Measurements from ENCODE around the gene ASIC5. TPM values are rescaled to one million over a fixed set of nuclear protein-coding genes. Genes with fewer than 3 reads are reported as not detected.

Gene ASIC5
- total and polyA plus RNA-seq, 2 donors (not counting 1 experiment from before 2014, with no cell fraction given): not detected

GRCh38 chr4:155911905-155912304 lies 45.8 kb upstream of the ASIC5 start:
- H3K27ac ChIP-seq (ENCODE audit: low read length in 2 of 2): no peak overlapping the region
- Mint-ChIP-seq H3K4me1 (no peaks in the 10 kb centered on the region), H3K27me3 (no peaks in the 10 kb centered on the region), H3K9me3 (ENCODE audit: insufficient read depth) (no peaks in the 10 kb centered on the region), H3K4me3 (no peak overlapping the region), H3K27ac (no peak overlapping the region)
- DNase-seq (no peak), ATAC-seq (ENCODE audit: low read depth) (no peak)
- H3K4me3 ChIP-seq (ENCODE audit: control extremely low read depth in 1 of 5, extremely low read depth in 1 of 5, insufficient read depth in 1 of 5, low read depth in 2 of 5, low read length in 4 of 5): no peak overlapping the region
- TF ChIP-seq EZH2 (IDR thresholded peaks at IDR 0.05; ENCODE audit: borderline replicate concordance, insufficient read depth, low read depth, low read length, poor library complexity, severe bottlenecking): no peak
- no peak for TF ChIP-seq CTCF (IDR thresholded peaks at IDR 0.05)
- no peaks in the 10 kb centered on the region for H3K9me3 ChIP-seq (ENCODE audit: control extremely low read depth in 1 of 3, control insufficient read depth in 2 of 3, insufficient read depth in 1 of 3, low read length in 2 of 3)
- ChIA-PET CTCF (no interaction called here), POLR2A (no interaction called here)
- no peaks in the 10 kb centered on the region for H3K79me2 ChIP-seq (ENCODE audit: control insufficient read depth, insufficient read depth, low read length)
- no peaks in the 10 kb centered on the region for H3K27me3 ChIP-seq (replicated peaks in 1 of 4; ENCODE audit: control extremely low read depth in 1 of 4, control insufficient read depth in 3 of 4, insufficient read depth in 4 of 4, low read length in 3 of 4)
- no peaks in the 10 kb centered on the region for H3K36me3 ChIP-seq (replicated peaks in 1 of 2; ENCODE audit: control extremely low read depth in 1 of 2, control insufficient read depth in 1 of 2, extremely low read depth in 1 of 2, insufficient read depth in 2 of 2, low read length in 1 of 2)
- intact Hi-C loops (cut with micrococcal nuclease): no loop called here
- WGBS (ENCODE audit: insufficient coverage): no CpG with 5 or more reads among the region's 1 CpG
- no peaks in the 10 kb centered on the region for H3K4me1 ChIP-seq (ENCODE audit: control insufficient read depth in 2 of 2, insufficient read depth in 2 of 2, low read length in 2 of 2)
- H4K20me1 ChIP-seq (ENCODE audit: control insufficient read depth, insufficient read depth, low read length, poor library complexity, severe bottlenecking): no peaks in the 10 kb centered on the region
- no peak overlapping the region for H3K9ac ChIP-seq (ENCODE audit: low read length)
- H3K4me2 ChIP-seq (replicated peaks; ENCODE audit: low read depth, low read length, poor library complexity, severe bottlenecking): no peak overlapping the region
- H2AFZ ChIP-seq (ENCODE audit: insufficient read depth, low read depth, low read length, poor library complexity, severe bottlenecking): no peak overlapping the region

GRCh38 chr4:155909615-155910226 lies 43.6 kb upstream of the ASIC5 start:
- no peaks in the 10 kb centered on the region for H3K36me3 ChIP-seq (replicated peaks in 1 of 2; ENCODE audit: control extremely low read depth in 1 of 2, control insufficient read depth in 1 of 2, extremely low read depth in 1 of 2, insufficient read depth in 2 of 2, low read length in 1 of 2)
- no peaks in the 10 kb centered on the region for H3K4me1 Mint-ChIP-seq
- DNase-seq (no peak), ATAC-seq (ENCODE audit: low read depth) (no peak)
- H2AFZ ChIP-seq (ENCODE audit: insufficient read depth, low read depth, low read length, poor library complexity, severe bottlenecking): no peak overlapping the region
- no peak overlapping the region for H3K4me2 ChIP-seq (replicated peaks; ENCODE audit: low read depth, low read length, poor library complexity, severe bottlenecking)
- H3K9me3 ChIP-seq (ENCODE audit: control extremely low read depth in 1 of 3, control insufficient read depth in 2 of 3, insufficient read depth in 1 of 3, low read length in 2 of 3): peaks cover 0 to 1% (median 0%) of the 10 kb centered on the region in 3 donors
- TF ChIP-seq EZH2 (IDR thresholded peaks at IDR 0.05; ENCODE audit: borderline replicate concordance, insufficient read depth, low read depth, low read length, poor library complexity, severe bottlenecking): no peak
- no peak for TF ChIP-seq CTCF (IDR thresholded peaks at IDR 0.05)
- no peak overlapping the region for H3K4me3 ChIP-seq (ENCODE audit: control extremely low read depth in 1 of 5, extremely low read depth in 1 of 5, insufficient read depth in 1 of 5, low read depth in 2 of 5, low read length in 4 of 5)
- no peak overlapping the region for H3K27ac Mint-ChIP-seq
- no peaks in the 10 kb centered on the region for H3K4me1 ChIP-seq (ENCODE audit: control insufficient read depth in 2 of 2, insufficient read depth in 2 of 2, low read length in 2 of 2)
- no peaks in the 10 kb centered on the region for H3K9me3 Mint-ChIP-seq (ENCODE audit: insufficient read depth)
- ChIA-PET POLR2A (interaction anchor here (0.7 kb wide), 1 partner anchor 1068 kb away, joined by 3 read pairs; no protein-coding TSS in a partner anchor), CTCF (interaction anchor here (0.7 kb wide), 1 partner anchor 9 kb away, joined by 3 read pairs; no protein-coding TSS in a partner anchor)
- H4K20me1 ChIP-seq (ENCODE audit: control insufficient read depth, insufficient read depth, low read length, poor library complexity, severe bottlenecking): no peaks in the 10 kb centered on the region
- no CpG with 5 or more reads among the region's 3 CpGs for WGBS (ENCODE audit: insufficient coverage)
- no peaks in the 10 kb centered on the region for H3K27me3 ChIP-seq (replicated peaks in 1 of 4; ENCODE audit: control extremely low read depth in 1 of 4, control insufficient read depth in 3 of 4, insufficient read depth in 4 of 4, low read length in 3 of 4)
- H3K79me2 ChIP-seq (ENCODE audit: control insufficient read depth, insufficient read depth, low read length): no peaks in the 10 kb centered on the region
- H3K4me3 Mint-ChIP-seq: no peak overlapping the region
- H3K9ac ChIP-seq (ENCODE audit: low read length): no peak overlapping the region
- intact Hi-C loops (cut with micrococcal nuclease): no loop called here
- no peak overlapping the region for H3K27ac ChIP-seq (ENCODE audit: low read length in 2 of 2)
- no peaks in the 10 kb centered on the region for H3K27me3 Mint-ChIP-seq

All from B cell (primary cell).